K562 (cell line): ENCODE data around the gene DNAJB14. TPM values are rescaled to one million over a fixed set of nuclear protein-coding genes. Genes with fewer than 3 reads are reported as not detected.

Experiments
- ARID2 ChIP-seq: fragments of 450-650 bp; IDR thresholded peaks from 2 replicates; pipeline ENCODE4 v1.6.1; 2017; ENCODE audit warnings: antibody characterized with exemption, mild to moderate bottlenecking
- BMI1 ChIP-seq: fragments of 150-350 bp; IDR thresholded peaks from 2 replicates; pipeline ENCODE4 v1.6.1; 2014; ENCODE audit warnings: low read length
- BRD9 ChIP-seq: fragments of 450-650 bp; IDR thresholded peaks from 2 replicates; pipeline ENCODE4 v1.6.1; 2018; ENCODE audit warnings: low read depth; ENCODE audit not compliant: partially characterized antibody
- CCNT2 ChIP-seq: IDR thresholded peaks from 2 replicates; pipeline ENCODE4 v1.6.1; 2011; ENCODE audit warnings: borderline replicate concordance, low read depth, mild to moderate bottlenecking, moderate library complexity, mixed read lengths, low read length; ENCODE audit not compliant: insufficient read length; ENCODE audit errors: extremely low read depth
- DIDO1 ChIP-seq: fragments of 450-650 bp; IDR thresholded peaks from 2 replicates; pipeline ENCODE4 v1.6.1; 2016; ENCODE audit warnings: low read depth, missing biosample characterization, missing genetic modification characterization
- HDAC1 ChIP-seq, 2 experiments: fragments of 450-650 bp; IDR thresholded peaks; 2 replicates each; pipeline ENCODE4 v1.6.1; 2016 to 2017; ENCODE audit warnings: inconsistent platforms in 1 of 2, mild to moderate bottlenecking in 1 of 2, moderate library complexity in 1 of 2
- MAZ ChIP-seq, 2 experiments: fragments of 450-650 bp in 1 of 2; sonication (generic) in 1 of 2; formaldehyde crosslinking; IDR thresholded peaks in 1 of 2; conservative IDR thresholded peaks in 1 of 2; 2 replicates each; pipeline versions ENCODE4 v1.4.0 to v1.5.0; 2020; ENCODE audit warnings: mild to moderate bottlenecking in 1 of 2, missing genetic modification reagents in 1 of 2
- MYBL2 ChIP-seq, 2 experiments: fragments of 450-650 bp in 1 of 2; sonication (generic) in 1 of 2; formaldehyde crosslinking in 1 of 2; IDR thresholded peaks; 2 replicates each; pipeline versions ENCODE4 v1.6.1 to v1.8.1; 2017 to 2022; ENCODE audit warnings: borderline replicate concordance in 1 of 2, inconsistent platforms in 1 of 2, low read depth in 1 of 2, mild to moderate bottlenecking in 1 of 2, missing genetic modification reagents in 1 of 2, moderate library complexity in 1 of 2
- NCOR1 ChIP-seq: fragments of 450-650 bp; IDR thresholded peaks from 2 replicates; pipeline ENCODE4 v1.6.1; 2016; ENCODE audit warnings: mild to moderate bottlenecking, moderate library complexity
- NFATC3 ChIP-seq: fragments of 450-650 bp; IDR thresholded peaks from 2 replicates; pipeline ENCODE4 v1.6.1; 2017; ENCODE audit warnings: mild to moderate bottlenecking
- PCBP2 ChIP-seq: fragments of 200-400 bp; formaldehyde crosslinking; IDR thresholded peaks from 2 replicates; pipeline ENCODE4 v1.6.1; 2018; ENCODE audit warnings: low read length, low read depth, mild to moderate bottlenecking, moderate library complexity; ENCODE audit not compliant: poor library complexity, severe bottlenecking
- PML ChIP-seq: IDR thresholded peaks from 2 replicates; pipeline ENCODE4 v1.6.1; 2012; ENCODE audit warnings: low read length, inconsistent platforms
- PTRF ChIP-seq: fragments of 450-650 bp; IDR thresholded peaks from 2 replicates; pipeline ENCODE4 v1.6.1; 2016; ENCODE audit warnings: mild to moderate bottlenecking, missing genetic modification characterization, missing compliant biosample characterization
- RUNX1 ChIP-seq: sonication (generic); IDR thresholded peaks from 2 replicates; pipeline ENCODE4 v1.6.1; 2016; ENCODE audit warnings: antibody characterized with exemption, low read depth
- SRSF9 ChIP-seq: fragments of 200-400 bp; formaldehyde crosslinking; IDR thresholded peaks from 2 replicates; pipeline ENCODE4 v1.6.1; 2017; ENCODE audit warnings: low read depth, low read length, borderline replicate concordance
- TBL1XR1 ChIP-seq, 2 experiments: IDR thresholded peaks; 2 replicates each; pipeline ENCODE4 v1.6.1; 2012; ENCODE audit warnings: improper control_type of control experiment in 2 of 2, low read length in 2 of 2, mild to moderate bottlenecking in 1 of 2
- U2AF1 ChIP-seq: fragments of 200-400 bp; formaldehyde crosslinking; optimal IDR thresholded peaks from 2 replicates; pipeline ENCODE3; 2017; ENCODE audit warnings: mild to moderate bottlenecking, low read depth, low read length, moderate library complexity
- ZNF165 ChIP-seq: fragments of 250-450 bp; sonication (Bioruptor Pico); IDR thresholded peaks from 2 replicates; pipeline ENCODE4 v1.4.0; 2020; ENCODE audit warnings: borderline replicate concordance
- ZNF347 ChIP-seq: fragments of 450-650 bp; formaldehyde crosslinking; IDR thresholded peaks from 2 replicates; pipeline ENCODE4 v1.4.0; 2020; ENCODE audit warnings: low read depth, mild to moderate bottlenecking, moderate library complexity
- ZNF77 ChIP-seq: fragments of 250-450 bp; sonication (Bioruptor Pico); IDR thresholded peaks from 2 replicates; pipeline ENCODE4 v1.5.0; 2020
- ZZZ3 ChIP-seq: fragments of 450-650 bp; IDR thresholded peaks from 2 replicates; pipeline ENCODE4 v1.6.1; 2016; ENCODE audit warnings: antibody characterized with exemption, mild to moderate bottlenecking, moderate library complexity
- polyA plus RNA-seq, 8 experiments: library from polyadenylated mRNA; depleted of rRNA in 4 of 8; stranded (reverse) in 5 of 8; unstranded in 3 of 8; fragments of >200 nt; fragmentation: Nextera tagmentation in 2 of 8; fragmentation: Illumina TruSeq in 1 of 8; extraction: Ambion mirVana in 2 of 8; extraction: Trizol in 1 of 8; gene quantifications; 2 replicates each; pipeline versions ENCODE4 v1.2.1 to v1.2.3, GENCODE V29; 2011 to 2014; ENCODE audit warnings: inconsistent platforms in 1 of 8, missing spikeins in 1 of 8
- total RNA-seq, 7 experiments: library from RNA; depleted of rRNA in 6 of 7; stranded (reverse); fragments of >200 nt in 6 of 7; fragmentation: Illumina TruSeq in 2 of 7; extraction: Trizol in 2 of 7; gene quantifications; 2 replicates each; pipeline versions ENCODE4 v1.2.1 to v1.2.3, GENCODE V29; 2011 to 2021; ENCODE audit warnings: low replicate concordance in 1 of 7
- TF ChIP-seq, protein P1 (sequence below): fragments of 250-450 bp; sonication (Bioruptor Pico); IDR thresholded peaks from 2 replicates; pipeline ENCODE4 v1.8.0; 2021; ENCODE audit warnings: moderate library complexity, mild to moderate bottlenecking, inconsistent platforms

DNAJB14 gene
- total and polyA plus RNA-seq, 9 of the 15 experiments (the other 6 are each of a cell fraction or from before 2014, with no cell fraction given), result 5.5 to 28.0 (median 12.7) TPM

DNA sequence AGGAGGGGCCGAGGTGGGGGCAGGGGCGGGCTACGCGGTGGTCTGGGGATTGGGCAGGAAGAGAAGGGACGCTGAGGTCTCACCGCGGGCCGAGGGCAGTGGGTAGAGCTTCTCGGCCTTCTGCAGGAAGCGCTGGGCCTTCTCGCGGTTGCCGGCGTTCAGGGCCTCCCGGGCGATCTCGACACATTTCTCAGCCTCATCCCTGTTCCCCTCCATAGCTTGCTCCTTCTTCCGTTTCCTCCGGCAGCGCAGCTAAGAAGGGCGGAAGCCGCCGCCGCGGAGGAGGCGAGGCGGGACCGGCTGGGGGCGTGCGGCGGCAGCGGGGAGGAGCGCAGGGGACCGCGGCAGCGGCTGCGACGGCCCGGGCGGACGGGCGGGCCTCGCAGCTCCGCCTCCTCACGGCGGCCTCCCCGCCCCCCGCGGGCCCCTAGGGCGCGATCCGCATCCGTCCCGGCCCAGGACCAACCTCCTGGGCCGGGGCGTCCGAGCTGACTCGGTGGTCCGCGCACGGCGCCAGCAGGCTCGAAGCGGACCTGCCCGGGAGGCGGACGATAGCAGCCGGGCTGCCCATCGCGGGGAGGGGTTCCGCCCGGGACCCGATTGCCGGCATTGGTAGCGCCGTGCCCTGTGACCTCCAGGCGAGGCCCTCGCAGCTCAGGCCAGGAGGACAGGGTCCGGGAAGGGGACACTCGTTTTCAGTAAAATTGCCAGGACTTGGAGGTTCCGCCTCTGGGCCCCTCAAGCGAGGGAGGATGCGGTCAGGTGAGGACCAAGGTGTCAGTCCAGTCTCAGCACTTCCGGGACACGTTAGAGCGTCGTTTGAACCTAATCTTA is at the start of gene DNAJB14 (continued):
- TF ChIP-seq, protein P1, sequence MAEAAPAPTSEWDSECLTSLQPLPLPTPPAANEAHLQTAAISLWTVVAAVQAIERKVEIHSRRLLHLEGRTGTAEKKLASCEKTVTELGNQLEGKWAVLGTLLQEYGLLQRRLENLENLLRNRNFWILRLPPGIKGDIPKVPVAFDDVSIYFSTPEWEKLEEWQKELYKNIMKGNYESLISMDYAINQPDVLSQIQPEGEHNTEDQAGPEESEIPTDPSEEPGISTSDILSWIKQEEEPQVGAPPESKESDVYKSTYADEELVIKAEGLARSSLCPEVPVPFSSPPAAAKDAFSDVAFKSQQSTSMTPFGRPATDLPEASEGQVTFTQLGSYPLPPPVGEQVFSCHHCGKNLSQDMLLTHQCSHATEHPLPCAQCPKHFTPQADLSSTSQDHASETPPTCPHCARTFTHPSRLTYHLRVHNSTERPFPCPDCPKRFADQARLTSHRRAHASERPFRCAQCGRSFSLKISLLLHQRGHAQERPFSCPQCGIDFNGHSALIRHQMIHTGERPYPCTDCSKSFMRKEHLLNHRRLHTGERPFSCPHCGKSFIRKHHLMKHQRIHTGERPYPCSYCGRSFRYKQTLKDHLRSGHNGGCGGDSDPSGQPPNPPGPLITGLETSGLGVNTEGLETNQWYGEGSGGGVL (CRISPR knock-in tag), result no peak
- TF ChIP-seq BRD9 (no peak), NFATC3 (0 out of 2 replicates have a peak, but pooled peaks have one; percentile 19), RUNX1 (no peak), ZNF77 (CRISPR knock-in tag) (0 out of 2 replicates have a peak, but pooled peaks have one; percentile 56), TBL1XR1 (IDR thresholded peaks at IDR 0.05; ENCODE audit: low read length in 2 of 2) (no peak), PTRF (tag) (no peak), ZZZ3 (no peak), NCOR1 (peak; percentile 28; the same call in 1 of the 2 replicates), PML (peak; percentile 66), BMI1 (no peak), PCBP2 (no peak), CCNT2 (peak; percentile 91), U2AF1 (no peak), DIDO1 (tag) (no peak), MAZ (CRISPR knock-in tag; conservative IDR thresholded peaks at IDR 0.05 in 1 of 2, IDR thresholded peaks at IDR 0.05 in 1 of 2) (peak; percentile 77 to 80; a peak in 3 of 4 replicates), HDAC1 (IDR thresholded peaks at IDR 0.05) (no peak), MYBL2 (IDR thresholded peaks at IDR 0.05; ENCODE audit: low read depth) (no peak), MYBL2 (CRISPR knock-in tag; IDR thresholded peaks at IDR 0.05; ENCODE audit: borderline replicate concordance) (no peak), ARID2 (no peak), SRSF9 (no peak), ZNF165 (CRISPR knock-in tag) (no peak), ZNF347 (CRISPR knock-in tag) (peak; percentile 86; the same call in 1 of the 2 replicates)
